Glomerular visceral epithelial cell (primary cell): ENCODE results near the gene RASSF8.
"Not testable (repeated sequence)": the region's sequence is repeated elsewhere in the genome, so short reads cannot be mapped to it uniquely, and the experiment has no call there.

Experiments used
- DNase-seq: peaks from one replicate; pipeline ENCODE4 v3.0.0-alpha.2; 2016; ENCODE audit errors: extremely low spot score

RASSF8 gene

GRCh38 chr12:26029736-26030022 lies 71.2 kb downstream of the RASSF8 start:
- DNase-seq = no peak

- no peak for DNase-seq
Observed at GRCh38 chr12:26030371-26030770, 71.9 kb downstream of the RASSF8 start.

- no peak for DNase-seq
Observed at GRCh38 chr12:26031318-26031717, 72.8 kb downstream of the RASSF8 start.

- no peak for DNase-seq
Observed at GRCh38 chr12:26031827-26032226, 73.3 kb downstream of the RASSF8 start.

- no peak for DNase-seq
Observed at GRCh38 chr12:26032290-26032689, 73.8 kb downstream of the RASSF8 start.

GRCh38 chr12:26032719-26033241 lies 74.3 kb downstream of the RASSF8 start:
- no peak for DNase-seq

GRCh38 chr12:26034371-26035142 lies 76.1 kb downstream of the RASSF8 start:
- no peak for DNase-seq

- DNase-seq = no peak
Observed at GRCh38 chr12:26036877-26037276, 78.4 kb downstream of the RASSF8 start.

GRCh38 chr12:26037615-26038220 lies 79.2 kb downstream of the RASSF8 start:
- no peak for DNase-seq

GRCh38 chr12:26042645-26043044 lies 84.2 kb downstream of the RASSF8 start:
- no peak for DNase-seq

- DNase-seq = no peak
Observed at GRCh38 chr12:26043135-26044006, 84.9 kb downstream of the RASSF8 start.

GRCh38 chr12:26044007-26044394 lies 85.5 kb downstream of the RASSF8 start:
- no peak for DNase-seq

GRCh38 chr12:26044592-26044991 lies 86.1 kb downstream of the RASSF8 start:
- no peak for DNase-seq

GRCh38 chr12:26046203-26046602 lies 87.7 kb downstream of the RASSF8 start:
- DNase-seq = no peak

GRCh38 chr12:26046906-26047305 lies 88.4 kb downstream of the RASSF8 start:
- DNase-seq = no peak

- DNase-seq = peak; percentile 11
Observed at GRCh38 chr12:26047401-26048226, 89.1 kb downstream of the RASSF8 start.

GRCh38 chr12:26052652-26053051 lies 94.2 kb downstream of the RASSF8 start:
- no peak for DNase-seq

- DNase-seq = no peak
Observed at GRCh38 chr12:26054383-26054782, 95.9 kb downstream of the RASSF8 start.

GRCh38 chr12:26055087-26055486 lies 96.6 kb downstream of the RASSF8 start:
- DNase-seq = no peak

- DNase-seq = peak; percentile 49
Observed at GRCh38 chr12:26056335-26056734, 97.9 kb downstream of the RASSF8 start.

- DNase-seq = not testable (repeated sequence)
Observed at GRCh38 chr12:26057271-26057670, 98.8 kb downstream of the RASSF8 start.

- DNase-seq = no peak
Observed at GRCh38 chr12:26058308-26058707, 99.8 kb downstream of the RASSF8 start.
